HCT116 (cell line): ENCODE results near the gene PPEF2.
"Not testable (repeated sequence)": the region's sequence is repeated elsewhere in the genome, so short reads cannot be mapped to it uniquely, and the experiment has no call there.

Experiments used
- CEBPB ChIP-seq: IDR thresholded peaks from 2 replicates; pipeline ENCODE4 v1.6.1; 2012; ENCODE audit warnings: low read depth
- CTCF ChIP-seq, 3 experiments: fragments of 200-600 bp in 1 of 3; sonication (generic) in 1 of 3; IDR thresholded peaks in 2 of 3; conservative IDR thresholded peaks in 1 of 3; 2 replicates each; pipeline ENCODE4 v1.5.1; 2012 to 2017; ENCODE audit warnings: low read depth in 2 of 3, low read length in 2 of 3, antibody characterized with exemption in 1 of 3, borderline replicate concordance in 1 of 3, control low read depth in 1 of 3, mild to moderate bottlenecking in 1 of 3, mixed read lengths in 1 of 3, mixed run types in 1 of 3, moderate library complexity in 1 of 3; ENCODE audit not compliant: insufficient read depth in 1 of 3
- ELF1 ChIP-seq: IDR thresholded peaks from 2 replicates; pipeline ENCODE4 v1.6.1; 2012; ENCODE audit warnings: low read depth, borderline replicate concordance
- EZH2 ChIP-seq: fragments of 200-600 bp; sonication (generic); IDR thresholded peaks from 2 replicates; pipeline ENCODE4 v1.6.1; 2017; ENCODE audit warnings: antibody characterized with exemption, mixed run types
- MAX ChIP-seq: IDR thresholded peaks from 2 replicates; pipeline ENCODE4 v1.6.1; 2012
- POLR2A ChIP-seq: IDR thresholded peaks from 2 replicates; pipeline ENCODE4 v1.7.0; 2011; ENCODE audit warnings: borderline replicate concordance; ENCODE audit not compliant: insufficient read depth, insufficient read length; ENCODE audit errors: extremely low read depth
- POLR2AphosphoS5 ChIP-seq: IDR thresholded peaks from 2 replicates; pipeline ENCODE4 v1.6.1; 2011; ENCODE audit warnings: mild to moderate bottlenecking, low read depth, low read length, moderate library complexity
- SRF ChIP-seq: IDR thresholded peaks from 2 replicates; pipeline ENCODE4 v1.6.1; 2012; ENCODE audit warnings: low read depth
- TCF7L2 ChIP-seq: IDR thresholded peaks from 2 replicates; pipeline ENCODE4 v1.7.0; 2011; ENCODE audit warnings: borderline replicate concordance, inconsistent platforms; ENCODE audit not compliant: insufficient read depth, insufficient read length; ENCODE audit errors: extremely low read depth
- ZBTB33 ChIP-seq: IDR thresholded peaks from 2 replicates; pipeline ENCODE4 v1.6.1; 2011; ENCODE audit warnings: mild to moderate bottlenecking, low read length, moderate library complexity; ENCODE audit not compliant: insufficient replicate concordance; ENCODE audit errors: extremely low read depth

- not testable (repeated sequence) for TF ChIP-seq MAX; CTCF (IDR thresholded peaks at IDR 0.05 in 2 of 3, conservative IDR thresholded peaks at IDR 0.05 in 1 of 3; ENCODE audit: borderline replicate concordance in 1 of 3, insufficient read depth in 1 of 3, low read depth in 2 of 3, low read length in 2 of 3); ELF1; POLR2A; EZH2; POLR2AphosphoS5; TCF7L2; ZBTB33; CEBPB; SRF
These were observed 8.6 kb upstream of the PPEF2 start for GRCh38 chr4:75910831-75911230.
